ENCODE data around the gene AP2S1.

The AP2S1 gene

GRCh38 chr19:46798713-46799112, 51.9 kb downstream of the AP2S1 start:
- DNase-seq = no peak

GRCh38 chr19:46797881-46798280, 52.8 kb downstream of the AP2S1 start:
- DNase-seq = no peak

- peak; percentile 76 for DNase-seq
Measured at GRCh38 chr19:46791944-46792343, 58.7 kb downstream of the AP2S1 start.

- no peak for DNase-seq
Measured at GRCh38 chr19:46789371-46789770, 61.3 kb downstream of the AP2S1 start.

- no peak for DNase-seq
Measured at GRCh38 chr19:46788968-46789338, 61.7 kb downstream of the AP2S1 start.

GRCh38 chr19:46788262-46788967, 62.2 kb downstream of the AP2S1 start, which contains the start of gene SLC1A5:
Gene SLC1A5 (minus strand): TSS chr19:46788594. CDS start chr19:46787965, 629 bp downstream.
- peak; percentile 99 for DNase-seq

Measured in CD4-positive, alpha-beta T cell treated with Interleukin-10 for 1 hour (primary cell).